GM18951 (cell line): ENCODE data around the gene OGDH.

Experiments
- POLR2A ChIP-seq: IDR thresholded peaks from 4 replicates; pipeline ENCODE4 v1.6.1; 2011; ENCODE audit warnings: mild to moderate bottlenecking; ENCODE audit not compliant: insufficient read length, insufficient read depth; ENCODE audit errors: extremely low read depth
- in situ Hi-C: fragments of 300-500 bp; cut with MboI; formaldehyde crosslinking; loops from one replicate; pipeline ENCODE4 v1.12.0; 2022; ENCODE audit warnings: low sequenced_read_pairs, mixed read lengths, inconsistent platforms; ENCODE audit not compliant: unreplicated experiment

Gene OGDH

GRCh38 chr7:44673771-44674170 lies 67.3 kb downstream of the OGDH start:
- in situ Hi-C loops, result no loop called here

GRCh38 chr7:44674381-44674780 lies 68.0 kb downstream of the OGDH start:
- in situ Hi-C loops, result no loop called here
- TF ChIP-seq POLR2A, result no peak

More at GRCh38 chr7:44673771-44674170, 67.3 kb downstream of the OGDH start:
- TF ChIP-seq POLR2A, result no peak

DNA sequence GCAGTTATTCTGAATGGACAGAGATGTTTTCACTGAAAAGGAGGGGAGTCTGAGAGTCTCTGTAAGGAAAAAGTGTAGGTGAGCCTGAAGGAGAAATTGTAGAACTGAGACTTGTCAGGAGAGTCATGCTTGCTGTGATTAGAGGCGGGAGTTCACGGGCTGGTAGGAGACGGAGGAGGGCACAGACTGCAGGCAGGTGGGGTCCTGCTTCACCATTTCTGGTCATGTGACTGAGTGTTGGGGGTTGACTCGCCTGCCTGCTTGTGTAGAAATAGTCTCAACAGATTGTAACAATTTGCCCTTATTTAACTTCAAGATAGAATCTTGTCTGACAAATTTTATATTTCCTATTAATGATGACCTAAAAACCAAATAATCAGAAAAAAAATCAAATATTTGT lies 70.3 kb downstream of the OGDH start:
- TF ChIP-seq POLR2A, result no peak

GRCh38 chr7:44678101-44678470 lies 71.7 kb downstream of the OGDH start:
- TF ChIP-seq POLR2A, result no peak
- in situ Hi-C loops, result no loop called here

More for the DNA sequence above, 70.3 kb downstream of the OGDH start:
- in situ Hi-C loops, result no loop called here

GRCh38 chr7:44678471-44679179 lies 72.2 kb downstream of the OGDH start:
- in situ Hi-C loops, result no loop called here

DNA sequence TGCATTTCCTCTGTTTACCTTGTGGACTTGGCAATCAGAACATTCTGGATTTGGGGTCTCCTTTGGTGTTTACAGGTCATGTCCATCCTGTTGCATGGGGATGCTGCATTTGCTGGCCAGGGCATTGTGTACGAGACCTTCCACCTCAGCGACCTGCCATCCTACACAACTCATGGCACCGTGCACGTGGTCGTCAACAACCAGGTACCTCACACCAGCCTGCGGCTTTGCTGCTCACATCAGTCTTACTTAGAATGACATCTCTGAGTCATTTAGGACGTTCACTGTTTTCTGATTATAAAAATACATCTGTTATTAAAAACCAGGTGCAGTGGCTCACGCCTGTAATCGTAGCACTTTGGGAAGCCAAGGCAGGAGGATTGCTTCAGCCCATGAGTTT lies 75.2 kb downstream of the OGDH start:
- in situ Hi-C loops, result no loop called here
- no peak for TF ChIP-seq POLR2A

More at GRCh38 chr7:44678471-44679179, 72.2 kb downstream of the OGDH start:
- no peak for TF ChIP-seq POLR2A

- TF ChIP-seq POLR2A, result no peak
- in situ Hi-C loops, result no loop called here
These were observed 79.3 kb downstream of the OGDH start for GRCh38 chr7:44685723-44686122.

DNA sequence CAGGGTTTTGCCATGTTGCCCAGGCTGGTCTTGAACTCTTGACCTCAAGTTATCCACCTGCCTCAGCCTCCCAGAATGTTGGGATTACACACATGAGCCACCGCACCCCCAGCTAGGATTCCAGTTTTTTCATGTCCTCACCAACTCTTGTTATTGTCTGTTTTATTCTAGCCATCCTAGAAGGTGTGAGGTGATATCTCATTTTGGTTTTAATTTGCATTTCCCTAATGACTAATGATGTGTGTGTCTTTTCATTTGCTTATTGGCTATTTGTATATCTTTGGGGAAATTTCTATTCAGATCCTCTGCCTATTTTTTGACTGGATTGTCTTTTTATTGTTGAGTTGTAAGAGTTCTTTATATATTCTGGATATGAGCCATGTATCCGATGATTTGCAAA lies 83.0 kb downstream of the OGDH start:
- TF ChIP-seq POLR2A, result no peak
- in situ Hi-C loops, result no loop called here

GRCh38 chr7:44693641-44694313 lies 87.3 kb downstream of the OGDH start:
- TF ChIP-seq POLR2A, result no peak
- in situ Hi-C loops, result no loop called here

DNA sequence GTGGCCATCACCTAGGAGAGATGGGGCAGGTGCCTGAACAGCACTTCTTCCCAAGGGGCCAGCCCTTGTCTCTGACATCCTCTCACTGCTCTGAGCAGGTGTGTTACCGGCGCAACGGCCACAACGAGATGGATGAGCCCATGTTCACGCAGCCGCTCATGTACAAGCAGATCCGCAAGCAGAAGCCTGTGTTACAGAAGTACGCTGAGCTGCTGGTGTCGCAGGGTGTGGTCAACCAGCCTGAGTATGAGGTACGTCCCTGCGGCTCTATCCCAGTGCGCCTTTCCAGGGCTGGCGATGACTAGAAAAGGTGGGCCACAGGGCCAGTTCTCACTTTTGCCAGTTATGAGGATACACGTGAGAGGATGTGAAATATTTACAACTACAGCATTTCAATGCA lies 87.9 kb downstream of the OGDH start:
- in situ Hi-C loops, result no loop called here
- no peak for TF ChIP-seq POLR2A

- in situ Hi-C loops, result no loop called here
- no peak for TF ChIP-seq POLR2A
These were observed 88.3 kb downstream of the OGDH start for GRCh38 chr7:44694766-44695165.

- no peak for TF ChIP-seq POLR2A
- in situ Hi-C loops, result no loop called here
These were observed 89.3 kb downstream of the OGDH start for GRCh38 chr7:44695756-44696155.

DNA sequence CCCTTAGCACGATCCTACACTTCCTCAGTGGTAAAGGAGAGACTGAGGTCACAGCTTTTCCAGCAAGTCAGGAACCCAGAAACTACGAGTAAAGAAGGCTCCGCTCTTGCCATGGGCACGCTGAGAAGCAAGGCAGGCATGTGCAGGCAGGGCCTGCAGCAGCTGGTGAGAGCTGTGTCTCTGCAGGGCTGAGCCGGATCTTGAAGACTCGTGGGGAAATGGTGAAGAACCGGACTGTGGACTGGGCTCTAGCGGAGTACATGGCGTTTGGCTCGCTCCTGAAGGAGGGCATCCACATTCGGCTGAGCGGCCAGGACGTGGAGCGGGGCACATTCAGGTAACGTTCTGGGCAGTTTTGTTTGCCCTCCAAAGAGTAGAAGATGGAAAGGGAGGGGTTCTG lies 90.3 kb downstream of the OGDH start:
- in situ Hi-C loops, result no loop called here

More for the DNA sequence above, 90.3 kb downstream of the OGDH start:
- TF ChIP-seq POLR2A, result no peak
